ENCODE results near the gene PPIP5K2. TPM values are rescaled to one million over a fixed set of nuclear protein-coding genes. Genes with fewer than 3 reads are reported as not detected.
A peak's percentile ranks its signal among the peaks of the same experiment; 100 is the strongest.
"Not testable (repeated sequence)": the region's sequence is repeated elsewhere in the genome, so short reads cannot be mapped to it uniquely, and the experiment has no call there.

PPIP5K2 gene
- 29.3 and 31.8 TPM in 2 replicates for total RNA-seq
- polyA plus RNA-seq (2012) = 12.8 TPM

GRCh38 chr5:103119765-103120606 is at the start of gene PPIP5K2, which contains the start of gene GIN1:
Gene PPIP5K2 (plus strand): TSS chr5:103120301. CDS start chr5:103129590, 9,289 bp downstream.
Gene GIN1 (minus strand): TSS chr5:103120138. CDS start chr5:103108707, 11,431 bp downstream.
- DNase-seq (ENCODE audit: low read depth) = peak; percentile 99

GRCh38 chr5:103073500-103073899 is 46.6 kb upstream of the PPIP5K2 start:
- DNase-seq (ENCODE audit: low read depth) = not testable (repeated sequence)

GRCh38 chr5:103075442-103075841 is 44.7 kb upstream of the PPIP5K2 start:
- no peak for DNase-seq (ENCODE audit: low read depth)

- DNase-seq (ENCODE audit: low read depth) = peak; percentile 68
Measured at GRCh38 chr5:103079796-103080195, 40.3 kb upstream of the PPIP5K2 start.

DNA sequence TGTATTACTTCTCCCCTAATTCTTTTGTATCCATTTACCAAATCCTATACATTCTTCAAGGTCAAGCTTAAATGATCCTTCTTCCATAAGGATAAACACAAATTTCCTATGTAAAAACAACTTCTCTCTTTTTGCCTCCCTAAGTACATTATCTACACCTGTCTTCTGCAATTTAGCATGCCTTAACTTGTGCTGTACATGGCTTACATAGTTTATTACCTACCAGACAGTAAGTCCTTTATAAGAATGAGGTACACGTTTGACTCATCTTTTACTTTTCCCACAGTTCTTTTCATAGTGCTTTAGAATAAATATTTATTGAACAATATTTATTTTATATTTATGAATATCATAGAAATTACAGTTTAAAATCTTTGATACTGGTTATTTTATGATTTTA is 33.6 kb upstream of the PPIP5K2 start:
- DNase-seq (ENCODE audit: low read depth) = no peak

DNA sequence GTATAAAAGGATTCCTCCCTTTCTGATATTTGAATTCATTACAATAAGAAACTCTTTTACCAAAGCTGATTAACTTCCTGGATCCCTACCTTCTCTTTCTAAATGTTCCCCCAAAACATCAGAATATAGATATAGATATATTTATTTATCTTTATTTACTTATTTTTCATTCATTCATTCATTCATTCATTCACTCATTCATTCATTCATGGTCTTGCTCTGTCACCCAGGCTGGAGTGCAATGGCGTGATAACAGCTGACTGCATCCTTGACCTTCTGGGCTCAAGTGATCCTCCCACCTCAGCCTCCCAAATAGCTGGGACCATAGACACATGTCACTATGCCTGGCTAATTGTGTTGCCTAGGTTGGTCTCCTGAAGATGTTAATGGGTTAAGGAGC is 30.8 kb upstream of the PPIP5K2 start:
- DNase-seq (ENCODE audit: low read depth) = no peak

DNA sequence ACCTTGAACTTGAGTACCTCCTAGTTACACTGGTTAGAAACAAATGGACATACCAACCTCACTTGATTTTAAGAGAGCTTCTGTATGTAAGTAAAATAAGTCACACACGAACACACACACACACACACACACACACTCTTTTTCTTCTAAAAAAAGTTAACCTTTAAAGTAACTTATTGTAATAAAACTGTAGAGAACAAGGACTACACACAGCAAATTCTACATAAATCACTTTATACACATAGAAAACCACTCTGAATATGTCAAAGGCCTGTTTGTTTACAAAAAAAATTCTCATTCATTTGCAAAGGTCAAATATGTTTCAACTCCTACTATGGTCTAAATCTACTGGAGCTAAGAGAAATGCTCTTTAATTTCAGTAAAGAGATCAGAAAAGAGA is 29.3 kb upstream of the PPIP5K2 start:
- no peak for DNase-seq (ENCODE audit: low read depth)

DNA sequence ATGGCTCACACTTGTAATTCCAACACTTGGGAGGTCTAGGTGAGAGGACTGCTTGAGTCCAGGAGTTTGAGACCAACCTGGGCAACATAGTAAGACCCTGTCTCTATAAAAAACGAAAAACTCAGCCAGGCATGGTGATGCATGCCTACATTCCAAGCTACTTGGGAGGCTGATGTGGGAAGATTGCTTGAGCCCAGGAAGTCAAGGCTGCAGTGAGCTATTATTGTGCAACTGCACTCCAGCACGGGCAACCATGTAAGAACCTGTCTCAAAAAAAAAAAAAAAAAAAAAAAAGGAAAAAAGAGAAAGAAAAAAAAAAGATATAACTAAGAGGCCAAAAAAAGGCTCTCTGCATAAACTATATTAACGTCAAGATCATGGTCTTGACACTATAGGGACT is 27.4 kb upstream of the PPIP5K2 start:
- no peak for DNase-seq (ENCODE audit: low read depth)

GRCh38 chr5:103093727-103094126 is 26.4 kb upstream of the PPIP5K2 start:
- no peak for DNase-seq (ENCODE audit: low read depth)

DNA sequence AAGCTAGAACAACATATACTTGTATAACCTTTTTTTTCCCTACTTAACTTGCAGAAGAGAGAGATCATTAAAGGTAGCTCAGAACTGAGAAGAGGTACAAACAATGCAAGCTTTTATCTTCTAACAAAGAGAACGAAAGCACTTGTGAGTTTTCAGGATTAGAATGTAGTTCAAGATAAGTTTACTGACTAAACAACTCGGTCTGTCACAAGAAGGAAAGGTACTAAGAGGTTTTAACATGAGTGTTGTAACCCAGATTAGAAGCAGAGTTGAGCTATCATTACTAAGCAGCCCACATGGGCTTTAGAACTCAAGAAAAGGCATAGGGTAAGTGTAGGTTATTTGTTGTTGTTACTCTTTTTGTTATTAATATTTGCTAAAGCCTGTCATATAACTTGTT is 25.4 kb upstream of the PPIP5K2 start:
- DNase-seq (ENCODE audit: low read depth) = no peak

DNA sequence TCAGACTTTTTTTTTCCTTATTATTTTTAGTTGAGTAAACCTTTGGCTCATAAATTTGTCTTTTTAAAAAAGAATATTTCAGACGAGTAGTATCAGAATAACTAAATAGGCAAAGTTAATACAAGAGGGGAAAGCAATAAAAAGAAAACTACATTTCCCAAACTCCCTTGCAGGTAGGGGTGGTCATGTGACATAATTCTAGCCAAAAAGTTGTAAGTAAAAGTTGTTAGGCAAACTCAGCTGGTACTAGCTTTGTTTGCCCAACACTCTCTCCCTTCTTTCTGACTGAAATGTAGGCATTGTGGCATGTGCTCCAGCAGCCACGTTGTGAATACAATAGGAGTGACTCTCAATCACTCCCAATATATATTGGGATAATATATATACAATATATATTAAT is 21.1 kb upstream of the PPIP5K2 start:
- DNase-seq (ENCODE audit: low read depth) = no peak

GRCh38 chr5:103101079-103101750 is 18.9 kb upstream of the PPIP5K2 start:
- no peak for DNase-seq (ENCODE audit: low read depth)

DNA sequence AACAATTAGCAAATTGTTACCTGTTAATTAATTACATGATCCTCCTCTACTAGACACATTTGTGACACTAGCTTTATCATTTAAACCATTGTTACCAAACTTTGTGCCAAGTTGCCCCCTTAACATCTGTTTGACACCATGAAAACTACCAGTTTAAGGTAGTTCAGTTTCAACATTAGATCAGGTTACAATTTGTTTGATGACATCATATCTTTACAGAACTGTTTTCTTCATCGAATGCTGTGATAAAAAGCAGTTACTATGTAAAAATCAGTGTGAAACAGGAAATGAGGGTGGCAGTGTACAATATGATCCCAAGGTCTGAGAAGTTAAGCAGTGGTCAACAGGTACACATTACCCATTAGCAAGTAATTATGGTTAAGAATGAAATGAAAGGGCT is 17.9 kb upstream of the PPIP5K2 start:
- DNase-seq (ENCODE audit: low read depth) = no peak

- no peak for DNase-seq (ENCODE audit: low read depth)
Measured at GRCh38 chr5:103108086-103108485, 12.0 kb upstream of the PPIP5K2 start.

DNA sequence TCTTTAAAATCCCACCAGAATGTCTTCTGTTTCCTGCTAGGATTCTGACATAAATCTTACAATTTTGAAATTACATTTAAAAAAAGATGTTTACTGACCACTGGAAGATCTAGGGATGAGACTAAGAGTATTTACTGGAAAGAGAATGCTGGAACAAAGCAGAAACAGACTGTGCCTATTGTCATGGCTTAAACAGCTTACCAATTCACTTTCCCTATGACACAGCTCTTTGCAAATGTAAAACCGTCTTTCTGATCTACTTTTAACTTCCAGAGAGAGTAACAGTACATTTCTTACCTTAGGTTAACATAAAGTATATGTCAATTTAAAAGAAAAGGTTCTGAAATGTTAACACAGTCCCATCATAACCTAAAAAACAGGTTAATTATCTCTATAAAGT is 10.8 kb upstream of the PPIP5K2 start:
- DNase-seq (ENCODE audit: low read depth) = no peak

- no peak for DNase-seq (ENCODE audit: low read depth)
Measured at GRCh38 chr5:103110403-103110802, 9.7 kb upstream of the PPIP5K2 start.

DNA sequence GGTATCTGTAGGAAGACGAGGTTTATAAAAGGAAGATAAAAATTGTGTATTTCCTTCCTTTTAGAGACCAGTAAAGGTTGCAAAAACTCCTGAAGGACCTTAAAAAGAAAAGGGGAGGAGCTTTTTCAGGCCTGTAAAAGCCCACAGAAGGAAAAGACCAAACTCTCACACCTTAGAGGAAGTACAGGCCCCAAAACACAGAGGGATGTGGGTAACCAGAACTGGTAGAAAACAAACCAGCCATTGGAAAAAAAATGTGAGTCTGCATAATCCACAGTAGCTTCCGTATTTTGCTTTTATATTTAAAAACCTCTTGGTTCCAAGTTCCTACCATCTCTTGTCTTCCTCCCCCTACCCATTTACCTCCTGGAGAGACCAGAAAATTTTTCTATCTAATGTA is 8.6 kb upstream of the PPIP5K2 start:
- DNase-seq (ENCODE audit: low read depth) = no peak

DNA sequence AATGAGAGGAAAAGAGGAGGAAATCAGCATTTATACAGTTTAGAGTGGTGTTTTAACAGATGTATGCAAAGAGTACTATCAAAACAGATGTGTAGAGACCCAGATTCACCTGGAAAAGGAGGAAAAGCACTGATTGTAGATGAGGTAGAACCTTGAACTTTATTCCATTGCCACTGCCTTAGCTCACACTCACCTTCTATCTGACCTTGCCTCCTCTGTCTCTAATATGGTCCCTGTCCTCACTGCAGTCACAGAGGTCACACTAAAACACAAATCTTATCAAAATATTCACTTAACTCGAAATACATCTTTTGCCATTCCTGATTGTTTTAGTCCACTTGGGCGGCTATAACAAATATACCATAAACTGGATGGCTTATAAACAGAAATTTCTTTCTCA is 7.2 kb upstream of the PPIP5K2 start:
- DNase-seq (ENCODE audit: low read depth) = no peak

- DNase-seq (ENCODE audit: low read depth) = no peak
Measured at GRCh38 chr5:103114440-103114839, 5.7 kb upstream of the PPIP5K2 start.

DNA sequence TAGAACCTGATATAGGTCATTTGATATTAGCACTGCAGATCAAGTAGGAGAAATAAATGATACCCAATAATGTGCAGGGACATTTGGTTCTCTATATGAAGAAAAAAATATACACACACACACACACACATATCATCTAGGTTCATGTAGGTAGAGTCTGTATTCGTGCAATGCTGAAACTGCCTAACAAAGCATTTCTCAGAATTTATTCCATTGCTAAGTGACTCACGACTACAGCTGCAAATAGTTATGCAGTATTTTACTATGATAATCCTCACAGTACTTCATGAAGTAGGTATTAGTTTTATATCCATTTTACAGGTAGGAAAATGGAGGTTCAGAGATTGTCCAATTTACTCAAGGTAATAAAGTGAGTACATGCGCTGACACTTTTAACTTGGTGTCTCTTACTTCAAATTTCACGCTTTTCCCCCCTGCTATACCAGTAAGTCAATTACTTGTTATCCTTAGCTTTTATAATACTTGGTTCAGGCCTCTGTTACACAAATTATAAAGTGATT is 2.6 kb upstream of the PPIP5K2 start:
- DNase-seq (ENCODE audit: low read depth) = no peak

- DNase-seq (ENCODE audit: low read depth) = no peak
Measured at GRCh38 chr5:103119070-103119764, 884 bp upstream of the PPIP5K2 start.

All from myocyte (in vitro differentiated cells).